Astrocyte (in vitro differentiated cells and primary cell): ENCODE data around the gene TXNDC12. TPM values are rescaled to one million over a fixed set of nuclear protein-coding genes. Genes with fewer than 3 reads are reported as not detected.

Experiments
- DNase-seq: peaks from one replicate; pipeline ENCODE4 v3.0.0-alpha.2; 2010; ENCODE audit warnings: low read depth
- FAIRE-seq: peaks from 2 replicates; lab custom pipeline; 2011; peaks lifted over from hg19 to GRCh38; lab: Jason Lieb, UNC
- H2AFZ ChIP-seq: 2 replicates; pipeline ENCODE4 v1.6.0; 2012; ENCODE audit warnings: low read depth, low read length, inconsistent platforms
- H3K27ac ChIP-seq: 2 replicates; pipeline ENCODE4 v1.5.1; 2011; ENCODE audit warnings: low read depth, low read length, inconsistent platforms
- H3K27me3 ChIP-seq: 2 replicates; pipeline ENCODE4 v1.6.0; 2011; ENCODE audit warnings: low read length, inconsistent platforms; ENCODE audit not compliant: insufficient read depth
- H3K36me3 ChIP-seq: 2 replicates; pipeline ENCODE4 v1.5.1; 2011; ENCODE audit warnings: low read length, inconsistent platforms; ENCODE audit not compliant: insufficient read depth
- H3K4me1 ChIP-seq: 2 replicates; pipeline ENCODE4 v1.5.1; 2011; ENCODE audit warnings: low read length, inconsistent platforms; ENCODE audit not compliant: insufficient read depth
- H3K4me2 ChIP-seq: 2 replicates; pipeline ENCODE4 v1.6.0; 2012; ENCODE audit warnings: low read length, inconsistent platforms
- H3K4me3 ChIP-seq: 2 replicates; pipeline ENCODE4 v1.5.1; 2011; ENCODE audit warnings: low read depth, mild to moderate bottlenecking, low read length, inconsistent platforms; ENCODE audit not compliant: insufficient read depth
- H3K79me2 ChIP-seq: 2 replicates; pipeline ENCODE4 v1.6.0; 2012; ENCODE audit warnings: mild to moderate bottlenecking, low read length, inconsistent platforms; ENCODE audit not compliant: insufficient read depth
- H3K9ac ChIP-seq: 2 replicates; pipeline ENCODE4 v1.6.0; 2012; ENCODE audit warnings: mild to moderate bottlenecking, low read length, inconsistent platforms
- H3K9me3 ChIP-seq: 2 replicates; pipeline ENCODE4 v1.5.1; 2012; ENCODE audit warnings: low read depth, mild to moderate bottlenecking, low read length, inconsistent platforms; ENCODE audit not compliant: insufficient read depth
- H4K20me1 ChIP-seq: 2 replicates; pipeline ENCODE4 v1.6.0; 2012; ENCODE audit warnings: low read length, inconsistent platforms; ENCODE audit not compliant: insufficient read depth
- H3K27ac Mint-ChIP-seq: one replicate; pipeline ENCODE4 v1.8.0; 2021; ENCODE audit warnings: mild to moderate bottlenecking, mixed read lengths; ENCODE audit not compliant: unreplicated experiment
- H3K27me3 Mint-ChIP-seq: one replicate; pipeline ENCODE4 v1.8.0; 2021; ENCODE audit warnings: low read depth, mixed read lengths; ENCODE audit not compliant: unreplicated experiment
- H3K36me3 Mint-ChIP-seq: one replicate; pipeline ENCODE4 v1.8.0; 2021; ENCODE audit warnings: low read depth, mixed read lengths; ENCODE audit not compliant: unreplicated experiment
- H3K4me1 Mint-ChIP-seq: one replicate; pipeline ENCODE4 v1.8.0; 2021; ENCODE audit warnings: low read depth, mixed read lengths; ENCODE audit not compliant: unreplicated experiment
- H3K4me3 Mint-ChIP-seq: one replicate; pipeline ENCODE4 v1.8.0; 2021; ENCODE audit warnings: mild to moderate bottlenecking, moderate library complexity, mixed read lengths; ENCODE audit not compliant: unreplicated experiment
- H3K9me3 Mint-ChIP-seq: one replicate; pipeline ENCODE4 v1.8.0; 2021; ENCODE audit warnings: mild to moderate bottlenecking, mixed read lengths; ENCODE audit not compliant: unreplicated experiment
- CTCF ChIP-seq: IDR thresholded peaks from 2 replicates; pipeline ENCODE4 v1.5.1; 2011; ENCODE audit warnings: low read depth, mild to moderate bottlenecking, inconsistent platforms, low read length, moderate library complexity; ENCODE audit not compliant: insufficient read depth
- EZH2 ChIP-seq: IDR thresholded peaks from 2 replicates; pipeline ENCODE4 v1.6.1; 2012; ENCODE audit warnings: mild to moderate bottlenecking, low read length, inconsistent platforms; ENCODE audit not compliant: insufficient read depth
- total RNA-seq: library from RNA; stranded (reverse); gene quantifications from 2 replicates; pipeline ENCODE4 v1.2.1, GENCODE V29; 2021

TXNDC12 gene
- total RNA-seq, 1 donor from 2014 or later = 66.8 TPM

- FAIRE-seq = no peak
- Mint-ChIP-seq H3K27me3 (no peaks in the 10 kb centered on the region), H3K4me3 (no peak overlapping the region), H3K4me1 (peaks cover 12% of the 10 kb centered on the region), H3K27ac (no peak overlapping the region), H3K9me3 (no peaks in the 10 kb centered on the region), H3K36me3 (peaks cover 12% of the 10 kb centered on the region)
- no peak for TF ChIP-seq EZH2
- no peak for TF ChIP-seq CTCF
- H3K79me2 ChIP-seq = peaks cover 33% of the 10 kb centered on the region
- no peak overlapping the region for H3K4me3 ChIP-seq
- no peak overlapping the region for H2AFZ ChIP-seq
- no peak overlapping the region for H3K27ac ChIP-seq
- H3K4me1 ChIP-seq = peaks cover 7% of the 10 kb centered on the region
- H3K4me2 ChIP-seq = no peak overlapping the region
- no peak for DNase-seq
- no peaks in the 10 kb centered on the region for H3K9me3 ChIP-seq
- peaks cover 23% of the 10 kb centered on the region for H4K20me1 ChIP-seq
- H3K27me3 ChIP-seq = no peaks in the 10 kb centered on the region
- H3K36me3 ChIP-seq = peaks cover 9% of the 10 kb centered on the region
- no peak overlapping the region for H3K9ac ChIP-seq
Observed at GRCh38 chr1:52028328-52028727, 26.7 kb downstream of the TXNDC12 start.

- H3K9ac ChIP-seq = no peak overlapping the region
- FAIRE-seq = no peak
- no peak overlapping the region for H3K4me3 ChIP-seq
- H3K27ac ChIP-seq = no peak overlapping the region
- H3K4me1 Mint-ChIP-seq = peaks cover 6% of the 10 kb centered on the region
- H3K4me1 ChIP-seq = no peaks in the 10 kb centered on the region
- H3K9me3 Mint-ChIP-seq = no peaks in the 10 kb centered on the region
- peaks cover 13% of the 10 kb centered on the region for H3K36me3 Mint-ChIP-seq
- H4K20me1 ChIP-seq = peaks cover 8% of the 10 kb centered on the region
- H3K4me2 ChIP-seq = no peak overlapping the region
- H2AFZ ChIP-seq = no peak overlapping the region
- no peak for DNase-seq
- H3K4me3 Mint-ChIP-seq = no peak overlapping the region
- no peaks in the 10 kb centered on the region for H3K9me3 ChIP-seq
- peaks cover 13% of the 10 kb centered on the region for H3K79me2 ChIP-seq
- H3K27ac Mint-ChIP-seq = no peak overlapping the region
- H3K27me3 Mint-ChIP-seq = no peaks in the 10 kb centered on the region
- TF ChIP-seq CTCF (no peak), EZH2 (no peak)
- no peaks in the 10 kb centered on the region for H3K27me3 ChIP-seq
- H3K36me3 ChIP-seq = peaks cover 13% of the 10 kb centered on the region
Observed at GRCh38 chr1:52026278-52026677, 28.7 kb downstream of the TXNDC12 start.

- Histone ChIP-seq H3K9me3 (no peaks in the 10 kb centered on the region), H3K4me1 (no peaks in the 10 kb centered on the region), H3K27me3 (no peaks in the 10 kb centered on the region), H3K4me3 (no peak overlapping the region), H2AFZ (no peak overlapping the region), H3K9ac (no peak overlapping the region), H3K4me2 (no peak overlapping the region), H4K20me1 (no peaks in the 10 kb centered on the region), H3K27ac (no peak overlapping the region), H3K79me2 (no peaks in the 10 kb centered on the region), H3K36me3 (peaks cover 20% of the 10 kb centered on the region)
- no peak overlapping the region for H3K4me3 Mint-ChIP-seq
- TF ChIP-seq CTCF (no peak), EZH2 (no peak)
- no peak overlapping the region for H3K27ac Mint-ChIP-seq
- H3K36me3 Mint-ChIP-seq = peaks cover 14% of the 10 kb centered on the region
- H3K9me3 Mint-ChIP-seq = no peaks in the 10 kb centered on the region
- DNase-seq = no peak
- no peaks in the 10 kb centered on the region for H3K27me3 Mint-ChIP-seq
- no peaks in the 10 kb centered on the region for H3K4me1 Mint-ChIP-seq
- no peak for FAIRE-seq
Observed at GRCh38 chr1:52022133-52022532, 32.9 kb downstream of the TXNDC12 start.
